ENCODE measurements around the gene PHF2.

DNA sequence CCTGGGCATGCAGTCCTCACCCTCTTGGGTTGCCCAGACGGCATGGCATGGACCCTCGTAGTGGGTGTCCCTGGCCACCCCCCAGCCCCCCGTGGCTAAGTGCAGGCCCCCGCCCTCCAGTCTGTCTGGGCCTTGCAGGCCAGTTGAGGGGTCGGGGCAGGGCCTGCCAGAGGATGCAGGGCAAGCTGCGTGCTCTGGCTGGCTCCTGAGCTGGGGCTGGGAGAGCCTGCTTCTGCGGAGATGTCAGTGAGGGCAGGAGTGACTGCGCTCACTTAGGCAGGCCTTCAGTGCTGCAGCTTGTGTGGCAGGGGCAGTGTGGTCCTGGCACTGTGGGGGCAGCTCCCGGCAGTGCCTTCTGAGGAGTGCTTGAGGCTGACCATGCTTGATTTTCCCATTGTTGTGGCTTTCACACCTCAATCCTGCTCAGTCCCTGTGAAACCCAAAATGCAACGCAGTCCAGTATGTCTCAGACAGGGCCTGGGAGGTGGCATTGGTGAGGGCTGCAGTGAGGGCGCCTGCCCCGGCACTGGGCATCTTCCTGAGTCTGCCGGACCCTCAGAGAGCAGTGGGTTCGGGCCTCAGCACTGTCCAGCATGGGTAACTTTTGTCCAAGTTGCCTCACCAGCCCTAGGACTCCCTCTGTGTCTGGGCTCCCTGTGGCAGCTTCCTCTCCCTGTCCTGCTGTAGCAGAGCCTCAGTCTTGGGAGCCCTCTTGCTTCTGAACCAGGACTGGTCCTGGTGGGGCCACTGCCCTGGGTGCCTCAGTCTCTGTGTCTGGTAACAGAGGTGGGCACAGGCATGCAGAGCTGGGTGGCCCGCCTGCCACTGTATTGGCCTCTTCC lies 93.0 kb downstream of the PHF2 start:
- TF ChIP-seq, protein P1, sequence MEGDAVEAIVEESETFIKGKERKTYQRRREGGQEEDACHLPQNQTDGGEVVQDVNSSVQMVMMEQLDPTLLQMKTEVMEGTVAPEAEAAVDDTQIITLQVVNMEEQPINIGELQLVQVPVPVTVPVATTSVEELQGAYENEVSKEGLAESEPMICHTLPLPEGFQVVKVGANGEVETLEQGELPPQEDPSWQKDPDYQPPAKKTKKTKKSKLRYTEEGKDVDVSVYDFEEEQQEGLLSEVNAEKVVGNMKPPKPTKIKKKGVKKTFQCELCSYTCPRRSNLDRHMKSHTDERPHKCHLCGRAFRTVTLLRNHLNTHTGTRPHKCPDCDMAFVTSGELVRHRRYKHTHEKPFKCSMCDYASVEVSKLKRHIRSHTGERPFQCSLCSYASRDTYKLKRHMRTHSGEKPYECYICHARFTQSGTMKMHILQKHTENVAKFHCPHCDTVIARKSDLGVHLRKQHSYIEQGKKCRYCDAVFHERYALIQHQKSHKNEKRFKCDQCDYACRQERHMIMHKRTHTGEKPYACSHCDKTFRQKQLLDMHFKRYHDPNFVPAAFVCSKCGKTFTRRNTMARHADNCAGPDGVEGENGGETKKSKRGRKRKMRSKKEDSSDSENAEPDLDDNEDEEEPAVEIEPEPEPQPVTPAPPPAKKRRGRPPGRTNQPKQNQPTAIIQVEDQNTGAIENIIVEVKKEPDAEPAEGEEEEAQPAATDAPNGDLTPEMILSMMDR (IDR thresholded peaks at IDR 0.05): no peak
- TF ChIP-seq POLR2A (IDR thresholded peaks at IDR 0.05): no peak
